GM10847 (cell line): ENCODE data around the gene CYFIP2.

Experiments
- POLR2A ChIP-seq: IDR thresholded peaks from 2 replicates; pipeline ENCODE4 v1.6.1; 2011; ENCODE audit not compliant: insufficient read length; ENCODE audit errors: extremely low read depth

CYFIP2 gene

GRCh38 chr5:157431544-157432200 is 165.7 kb downstream of the CYFIP2 start:
- TF ChIP-seq POLR2A = no peak

- TF ChIP-seq POLR2A = no peak
Observed at GRCh38 chr5:157434096-157434495, 168.2 kb downstream of the CYFIP2 start.

GRCh38 chr5:157443041-157443549 is 177.2 kb downstream of the CYFIP2 start:
- TF ChIP-seq POLR2A = no peak

- no peak for TF ChIP-seq POLR2A
Observed at GRCh38 chr5:157444224-157444623, 178.3 kb downstream of the CYFIP2 start.
